H9 (cell line): ENCODE data around the gene PPFIBP1. TPM values are rescaled to one million over a fixed set of nuclear protein-coding genes. Genes with fewer than 3 reads are reported as not detected.

Experiments
- DNase-seq: peaks from one replicate; pipeline ENCODE4 v3.0.0-alpha.2; 2017
- H2AFZ ChIP-seq: one replicate; pipeline ENCODE4 v1.6.1; 2013; ENCODE audit warnings: mild to moderate bottlenecking, low read length, control low read depth, moderate library complexity
- H2AK5ac ChIP-seq: 2 replicates; pipeline ENCODE4 v1.6.1; 2013; ENCODE audit warnings: low read length, control low read depth, mixed read lengths; ENCODE audit not compliant: insufficient read length
- H2BK120ac ChIP-seq: one replicate; pipeline ENCODE4 v1.6.1; 2013; ENCODE audit warnings: low read depth, mild to moderate bottlenecking, low read length, control low read depth, inconsistent platforms; ENCODE audit not compliant: poor library complexity, severe bottlenecking
- H2BK12ac ChIP-seq: 2 replicates; pipeline ENCODE4 v1.6.1; 2013; ENCODE audit warnings: low read length, control low read depth, mixed read lengths, low read depth; ENCODE audit not compliant: insufficient read length
- H2BK15ac ChIP-seq: 2 replicates; pipeline ENCODE4 v1.6.1; 2013; ENCODE audit warnings: low read depth, low read length, control low read depth
- H2BK20ac ChIP-seq: one replicate; pipeline ENCODE4 v1.6.1; 2013; ENCODE audit warnings: low read depth, mild to moderate bottlenecking, low read length, control low read depth, inconsistent platforms; ENCODE audit not compliant: poor library complexity, severe bottlenecking
- H2BK5ac ChIP-seq: 2 replicates; pipeline ENCODE4 v1.6.1; 2013; ENCODE audit warnings: low read length, control low read depth, mixed read lengths; ENCODE audit not compliant: insufficient read length
- H3K14ac ChIP-seq: 2 replicates; pipeline ENCODE4 v1.6.1; 2013; ENCODE audit warnings: low read length, control low read depth; ENCODE audit not compliant: insufficient read depth
- H3K18ac ChIP-seq: 2 replicates; pipeline ENCODE4 v1.6.1; 2013; ENCODE audit warnings: low read depth, mild to moderate bottlenecking, mixed read lengths, low read length, control low read depth; ENCODE audit not compliant: insufficient read length
- H3K23ac ChIP-seq: 2 replicates; pipeline ENCODE4 v1.6.1; 2013; ENCODE audit warnings: low read length, control low read depth, mixed read lengths, low read depth; ENCODE audit not compliant: insufficient read length
- H3K23me2 ChIP-seq: 2 replicates; pipeline ENCODE4 v1.6.1; 2013; ENCODE audit warnings: low read depth, mild to moderate bottlenecking, mixed read lengths, low read length, control low read depth; ENCODE audit not compliant: insufficient read length, poor library complexity, severe bottlenecking
- H3K27ac ChIP-seq: 2 replicates; pipeline ENCODE4 v1.5.1; 2013; ENCODE audit warnings: low read length, control low read depth, mixed read lengths, low read depth; ENCODE audit not compliant: insufficient read length
- H3K27me3 ChIP-seq: 2 replicates; pipeline ENCODE4 v1.6.1; 2013; ENCODE audit warnings: low read length, control low read depth, inconsistent platforms; ENCODE audit not compliant: insufficient read depth
- H3K4ac ChIP-seq: 2 replicates; pipeline ENCODE4 v1.6.1; 2013; ENCODE audit warnings: low read depth, mild to moderate bottlenecking, control low read depth, inconsistent platforms, low read length, moderate library complexity
- H3K4me1 ChIP-seq: 2 replicates; pipeline ENCODE4 v1.6.1; 2013; ENCODE audit warnings: low read length, control low read depth, inconsistent platforms; ENCODE audit not compliant: insufficient read depth
- H3K4me2 ChIP-seq: 2 replicates; pipeline ENCODE4 v1.6.1; 2013; ENCODE audit warnings: low read length, control low read depth, mixed read lengths; ENCODE audit not compliant: insufficient read length, insufficient read depth
- H3K56ac ChIP-seq: 2 replicates; pipeline ENCODE4 v1.6.1; 2013; ENCODE audit warnings: low read depth, mild to moderate bottlenecking, mixed read lengths, low read length, control low read depth; ENCODE audit not compliant: insufficient read length
- H3K79me1 ChIP-seq: 2 replicates; pipeline ENCODE4 v1.6.1; 2013; ENCODE audit warnings: low read depth, mild to moderate bottlenecking, moderate library complexity, low read length, control low read depth, inconsistent platforms; ENCODE audit not compliant: insufficient read depth, poor library complexity, severe bottlenecking
- H3K79me2 ChIP-seq: 2 replicates; pipeline ENCODE4 v1.6.1; 2013; ENCODE audit warnings: low read length, control low read depth, inconsistent platforms; ENCODE audit not compliant: insufficient read depth
- H3K9ac ChIP-seq: 2 replicates; pipeline ENCODE4 v1.6.1; 2013; ENCODE audit warnings: low read length, control low read depth, mixed read lengths; ENCODE audit not compliant: insufficient read length; ENCODE audit errors: extremely low read depth
- H3K9me3 ChIP-seq: one replicate; pipeline ENCODE4 v1.6.1; 2013; ENCODE audit warnings: low read depth, low read length, inconsistent platforms; ENCODE audit not compliant: control insufficient read depth
- H3T11ph ChIP-seq: one replicate; pipeline ENCODE4 v1.6.1; 2013; ENCODE audit warnings: mild to moderate bottlenecking, low read length, control low read depth, inconsistent platforms
- H4K20me1 ChIP-seq: one replicate; pipeline ENCODE4 v1.6.1; 2013; ENCODE audit not compliant: control insufficient read depth, insufficient read length, insufficient read depth
- H4K5ac ChIP-seq: 2 replicates; pipeline ENCODE4 v1.6.1; 2013; ENCODE audit warnings: low read depth, mild to moderate bottlenecking, mixed read lengths, low read length, control low read depth; ENCODE audit not compliant: insufficient read length
- H4K8ac ChIP-seq: replicated peaks from 2 replicates; pipeline ENCODE4 v1.6.1; 2013; ENCODE audit warnings: low read length, control low read depth, mixed read lengths, low read depth; ENCODE audit not compliant: insufficient read length
- H4K91ac ChIP-seq: 2 replicates; pipeline ENCODE4 v1.6.1; 2013; ENCODE audit warnings: low read depth, mild to moderate bottlenecking, moderate library complexity, mixed read lengths, low read length, control low read depth; ENCODE audit not compliant: insufficient read length
- H3K27ac Mint-ChIP-seq, 3 experiments: 2 replicates in 2 of 3; 3 replicates in 1 of 3; pipeline ENCODE4 v1.8.0; 2020 to 2021; ENCODE audit warnings: mixed read lengths in 3 of 3, mild to moderate bottlenecking in 1 of 3, moderate library complexity in 1 of 3
- H3K27me3 Mint-ChIP-seq: 2 replicates; pipeline ENCODE4 v1.8.0; 2021; ENCODE audit warnings: low read depth, mild to moderate bottlenecking, moderate library complexity, mixed read lengths
- H3K36me3 Mint-ChIP-seq, 3 experiments: 2 replicates in 2 of 3; 3 replicates in 1 of 3; pipeline ENCODE4 v1.8.0; 2020 to 2021; ENCODE audit warnings: low read depth in 3 of 3, mixed read lengths in 3 of 3; ENCODE audit not compliant: insufficient read depth in 1 of 3
- H3K4me1 Mint-ChIP-seq, 2 experiments: 2 replicates each; pipeline ENCODE4 v1.8.0; 2020; ENCODE audit warnings: mixed read lengths in 2 of 2
- H3K4me3 Mint-ChIP-seq, 2 experiments: 2 replicates in 1 of 2; 3 replicates in 1 of 2; pipeline ENCODE4 v1.8.0; 2020 to 2021; ENCODE audit warnings: mild to moderate bottlenecking in 2 of 2, mixed read lengths in 2 of 2, moderate library complexity in 1 of 2
- H3K9me3 Mint-ChIP-seq, 2 experiments: 2 replicates in 1 of 2; 3 replicates in 1 of 2; pipeline ENCODE4 v1.8.0; 2020; ENCODE audit warnings: mild to moderate bottlenecking in 2 of 2, mixed read lengths in 2 of 2, moderate library complexity in 1 of 2
- CTCF ChIP-seq: fragments of 200-600 bp; sonication (generic); conservative IDR thresholded peaks from 3 replicates; pipeline ENCODE4 v1.8.0; 2021; ENCODE audit warnings: antibody characterized with exemption, mild to moderate bottlenecking
- total RNA-seq: library from RNA; stranded (reverse); gene quantifications from 2 replicates; pipeline ENCODE4 v1.2.1, GENCODE V29; 2021

Gene PPFIBP1
- total RNA-seq, 1 experiment from 2014 or later, result 29.2 TPM

GRCh38 chr12:27486961-27487360 is 37.0 kb upstream of the PPFIBP1 start:
- H3K23me2 ChIP-seq, result no peaks in the 10 kb centered on the region
- H3K9me3 Mint-ChIP-seq, result no peaks in the 10 kb centered on the region
- H3K23ac ChIP-seq, result no peak overlapping the region
- H3K4ac ChIP-seq, result no peak overlapping the region
- no peak overlapping the region for H2BK12ac ChIP-seq
- no peak overlapping the region for H3K56ac ChIP-seq
- H3K9me3 ChIP-seq, result no peaks in the 10 kb centered on the region
- H3K4me1 ChIP-seq, result no peaks in the 10 kb centered on the region
- no peak for DNase-seq
- H2BK15ac ChIP-seq, result no peak overlapping the region
- no peaks in the 10 kb centered on the region for H3K79me1 ChIP-seq
- no peaks in the 10 kb centered on the region for H3K27me3 Mint-ChIP-seq
- H3K18ac ChIP-seq, result no peak overlapping the region
- no peaks in the 10 kb centered on the region for H3K36me3 Mint-ChIP-seq
- H2AFZ ChIP-seq, result no peak overlapping the region
- no peaks in the 10 kb centered on the region for H3K4me1 Mint-ChIP-seq
- no peak overlapping the region for H3T11ph ChIP-seq
- H4K20me1 ChIP-seq, result no peaks in the 10 kb centered on the region
- no peak overlapping the region for H3K14ac ChIP-seq
- no peaks in the 10 kb centered on the region for H3K27me3 ChIP-seq
- H3K4me2 ChIP-seq, result no peak overlapping the region
- no peak overlapping the region for H2BK20ac ChIP-seq
- no peak overlapping the region for H4K8ac ChIP-seq
- no peak overlapping the region for H3K27ac ChIP-seq
- H3K27ac Mint-ChIP-seq, result no peak overlapping the region
- H3K79me2 ChIP-seq, result no peaks in the 10 kb centered on the region
- no peak overlapping the region for H2BK5ac ChIP-seq
- TF ChIP-seq CTCF, result no peak
- H3K9ac ChIP-seq, result no peak overlapping the region
- H2AK5ac ChIP-seq, result no peak overlapping the region
- no peak overlapping the region for H4K5ac ChIP-seq
- H2BK120ac ChIP-seq, result no peak overlapping the region
- no peak overlapping the region for H4K91ac ChIP-seq
- no peak overlapping the region for H3K4me3 Mint-ChIP-seq
